ENCODE results near the gene MYO5C.
A peak's percentile ranks its signal among the peaks of the same experiment; 100 is the strongest.

DNA sequence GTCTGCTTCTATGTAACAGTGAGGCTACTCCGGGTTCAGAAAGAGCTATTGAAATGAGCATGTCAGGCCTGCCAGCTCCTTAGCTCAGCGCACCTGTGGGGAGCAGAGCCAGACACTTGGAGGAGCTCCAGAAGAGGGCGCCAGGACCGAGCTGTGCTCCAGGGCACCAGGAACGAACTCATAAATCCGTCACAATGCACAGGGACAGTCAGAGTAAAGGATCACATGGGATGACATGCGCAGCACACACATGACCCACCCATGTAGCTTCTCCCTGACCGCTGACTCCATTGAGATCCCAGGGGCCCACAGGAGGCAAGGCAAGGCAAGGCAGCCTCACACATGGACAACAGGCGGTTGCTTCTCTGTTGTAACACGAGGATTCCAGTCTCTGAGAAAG is 78.4 kb downstream of the MYO5C start:
- TF ChIP-seq, protein P1, sequence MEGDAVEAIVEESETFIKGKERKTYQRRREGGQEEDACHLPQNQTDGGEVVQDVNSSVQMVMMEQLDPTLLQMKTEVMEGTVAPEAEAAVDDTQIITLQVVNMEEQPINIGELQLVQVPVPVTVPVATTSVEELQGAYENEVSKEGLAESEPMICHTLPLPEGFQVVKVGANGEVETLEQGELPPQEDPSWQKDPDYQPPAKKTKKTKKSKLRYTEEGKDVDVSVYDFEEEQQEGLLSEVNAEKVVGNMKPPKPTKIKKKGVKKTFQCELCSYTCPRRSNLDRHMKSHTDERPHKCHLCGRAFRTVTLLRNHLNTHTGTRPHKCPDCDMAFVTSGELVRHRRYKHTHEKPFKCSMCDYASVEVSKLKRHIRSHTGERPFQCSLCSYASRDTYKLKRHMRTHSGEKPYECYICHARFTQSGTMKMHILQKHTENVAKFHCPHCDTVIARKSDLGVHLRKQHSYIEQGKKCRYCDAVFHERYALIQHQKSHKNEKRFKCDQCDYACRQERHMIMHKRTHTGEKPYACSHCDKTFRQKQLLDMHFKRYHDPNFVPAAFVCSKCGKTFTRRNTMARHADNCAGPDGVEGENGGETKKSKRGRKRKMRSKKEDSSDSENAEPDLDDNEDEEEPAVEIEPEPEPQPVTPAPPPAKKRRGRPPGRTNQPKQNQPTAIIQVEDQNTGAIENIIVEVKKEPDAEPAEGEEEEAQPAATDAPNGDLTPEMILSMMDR (IDR thresholded peaks at IDR 0.05): peak; percentile 50
- TF ChIP-seq EZH2 (IDR thresholded peaks at IDR 0.05) (no peak), EZH2phosphoT487 (IDR thresholded peaks at IDR 0.05) (no peak)

Data from neural progenitor cell (in vitro differentiated cells).